ENCODE data around the gene ZNF593. TPM values are rescaled to one million over a fixed set of nuclear protein-coding genes. Genes with fewer than 3 reads are reported as not detected.

The ZNF593 gene
- polyA plus RNA-seq, 2 of the 4 experiments (the other 2 are of a cell fraction) = 27.2 to 45.4 TPM

DNA sequence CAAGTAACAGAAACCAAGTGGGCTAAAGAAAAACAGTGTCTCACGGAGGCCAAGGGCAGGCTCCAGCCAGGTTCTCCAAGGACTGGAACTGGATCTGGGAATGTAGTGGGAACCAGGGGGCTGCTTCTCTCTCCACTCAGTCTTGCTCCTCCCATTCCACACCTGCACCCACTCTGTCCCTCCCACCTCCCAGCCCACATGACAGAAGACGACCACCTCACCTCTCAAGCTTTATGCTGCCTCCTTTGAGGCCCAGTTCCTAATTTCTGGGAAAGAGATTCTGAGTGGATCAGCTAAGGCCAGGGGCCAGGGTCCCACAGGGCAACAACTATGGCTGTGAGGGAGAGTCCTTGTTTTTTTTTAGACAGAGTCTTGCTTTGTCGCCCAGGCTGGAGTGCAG lies 45.5 kb downstream of the ZNF593 start:
- H3K4me3 ChIP-seq = no peak overlapping the region
- no peak overlapping the region for H3K27ac ChIP-seq
- H3K4me2 ChIP-seq = no peak overlapping the region
- no peak for DNase-seq (ENCODE audit: low read depth in 1 of 2, low spot score in 1 of 2)
- H3K4me1 ChIP-seq = peaks cover 9% of the 10 kb centered on the region; the same call in 2 of the 3 replicates
- no peak for FAIRE-seq
- ChIA-PET CTCF (interaction anchor here (1.9 kb wide), 1 partner anchor 19 kb away, joined by 8 read pairs; the partner anchor contains the start of gene CEP85), POLR2A (no interaction called here)
- H3K9me3 ChIP-seq = no peaks in the 10 kb centered on the region
- no peak for ATAC-seq
- TF ChIP-seq POLR2A (IDR thresholded peaks at IDR 0.05; ENCODE audit: low read length) (no peak), HMGXB4 (CRISPR knock-in tag; IDR thresholded peaks at IDR 0.05; ENCODE audit: borderline replicate concordance) (no peak), ZC3H11A (IDR thresholded peaks at IDR 0.05) (no peak), ESRRA (IDR thresholded peaks at IDR 0.05; ENCODE audit: borderline replicate concordance, low read length) (no peak)
- 34% methylated on average over 3 of the region's 3 CpGs for WGBS (ENCODE audit: missing lambda C conversion rate)

DNA sequence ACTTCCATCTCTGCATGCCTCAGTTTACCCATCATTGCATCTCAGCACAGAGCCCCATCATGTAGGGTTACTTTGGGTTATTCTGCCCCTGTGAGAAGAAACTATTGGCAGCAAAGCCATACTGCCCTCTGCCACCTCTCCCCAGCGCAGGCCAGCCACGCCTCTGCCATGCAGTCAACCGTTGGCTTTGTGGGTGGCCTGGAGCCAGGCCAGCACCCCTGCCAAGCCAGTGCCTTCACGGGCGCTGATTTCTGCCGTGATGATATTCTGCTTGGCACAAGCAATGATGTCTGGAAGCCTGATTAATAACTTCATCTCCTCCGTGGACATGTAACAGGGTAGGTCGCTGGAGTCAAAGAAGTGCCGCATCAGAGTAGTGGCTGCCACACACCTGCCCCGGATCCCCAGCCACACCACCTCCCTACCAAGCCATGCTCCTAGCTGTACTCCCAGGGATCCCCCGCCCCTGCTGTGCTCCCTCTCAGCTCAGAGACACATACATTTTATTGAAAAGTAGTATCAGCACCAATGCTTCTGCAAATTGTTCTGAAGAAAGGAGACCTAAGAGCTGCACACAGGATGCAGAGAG lies 49.3 kb downstream of the ZNF593 start:
- Histone ChIP-seq H3K27ac (no peak overlapping the region), H3K9me3 (no peaks in the 10 kb centered on the region), H3K4me2 (peak overlapping the region; percentile 35), H3K4me1 (peaks cover 17% of the 10 kb centered on the region; the same call in 2 of the 3 replicates), H3K4me3 (no peak overlapping the region)
- POLR2A ChIA-PET = no interaction called here
- ATAC-seq = peak; percentile 47 to 51; a peak in 4 of 6 replicates
- no peak for FAIRE-seq
- WGBS (ENCODE audit: missing lambda C conversion rate) = 27% methylated on average over 9 of the region's 11 CpGs
- CTCF ChIA-PET = interaction anchor here (2.5 kb wide), 1 partner anchor 15 kb away, joined by 12 read pairs; the partner anchor contains the start of gene CEP85
- TF ChIP-seq NPAS2 (CRISPR knock-in tag; IDR thresholded peaks at IDR 0.05; ENCODE audit: borderline replicate concordance) (no peak), RNF2 (IDR thresholded peaks at IDR 0.05; ENCODE audit: borderline replicate concordance, low read depth) (no peak), NR3C1 (IDR thresholded peaks at IDR 0.05) (no peak)
- DNase-seq (ENCODE audit: low read depth in 1 of 2, low spot score in 1 of 2) = no peak

Other genes starting within 250 kb of the ZNF593 start
- 13.7 and 13.8 TPM in 2 replicates for gene PAFAH2, start 171.8 kb upstream of the ZNF593 start, polyA plus RNA-seq (2011; rRNA removed)
- 6.3 to 7.1 TPM (median 7.0 TPM) in 3 replicates for gene PAFAH2, start 171.8 kb upstream of the ZNF593 start, polyA plus RNA-seq (2017; fragmentation: RNase III; extraction: RNeasy Plus Mini Kit Qiagen cat#74134 plus additional on column Dnase treatment)
- 0.03 and 0.09 TPM in 2 replicates for gene EXTL1, start 148.1 kb upstream of the ZNF593 start, polyA plus RNA-seq (2011; rRNA removed)
- gene EXTL1, start 148.1 kb upstream of the ZNF593 start, polyA plus RNA-seq (2017; fragmentation: RNase III; extraction: RNeasy Plus Mini Kit Qiagen cat#74134 plus additional on column Dnase treatment) = 0.04 to 0.07 TPM in 2 of 3 replicates, not detected in the other
- not detected in 2 replicates for gene SLC30A2, start 123.8 kb upstream of the ZNF593 start, polyA plus RNA-seq (2011; rRNA removed)
- gene SLC30A2, start 123.8 kb upstream of the ZNF593 start, polyA plus RNA-seq (2017; fragmentation: RNase III; extraction: RNeasy Plus Mini Kit Qiagen cat#74134 plus additional on column Dnase treatment) = not detected in 3 replicates
- gene TRIM63, start 102.3 kb upstream of the ZNF593 start, polyA plus RNA-seq (2011; rRNA removed) = not detected in 2 replicates
- gene TRIM63, start 102.3 kb upstream of the ZNF593 start, polyA plus RNA-seq (2017; fragmentation: RNase III; extraction: RNeasy Plus Mini Kit Qiagen cat#74134 plus additional on column Dnase treatment) = not detected in 3 replicates
- 4.3 and 5.6 TPM in 2 replicates for gene PDIK1L, start 58.1 kb upstream of the ZNF593 start, polyA plus RNA-seq (2011; rRNA removed)
- 1.8 to 2.3 TPM (median 2.0 TPM) in 3 replicates for gene PDIK1L, start 58.1 kb upstream of the ZNF593 start, polyA plus RNA-seq (2017; fragmentation: RNase III; extraction: RNeasy Plus Mini Kit Qiagen cat#74134 plus additional on column Dnase treatment)
- gene FAM110D, start 10.8 kb upstream of the ZNF593 start, polyA plus RNA-seq (2011; rRNA removed) = 0.03 and 0.04 TPM in 2 replicates
- 0.04 to 0.05 TPM (median 0.04 TPM) in 3 replicates for gene FAM110D, start 10.8 kb upstream of the ZNF593 start, polyA plus RNA-seq (2017; fragmentation: RNase III; extraction: RNeasy Plus Mini Kit Qiagen cat#74134 plus additional on column Dnase treatment)
- gene C1orf232, start 945 bp upstream of the ZNF593 start, polyA plus RNA-seq (2011; rRNA removed) = not detected in 2 replicates
- gene C1orf232, start 945 bp upstream of the ZNF593 start, polyA plus RNA-seq (2017; fragmentation: RNase III; extraction: RNeasy Plus Mini Kit Qiagen cat#74134 plus additional on column Dnase treatment) = not detected in 3 replicates
- gene ZNF593OS, start 1.9 kb downstream of the ZNF593 start, polyA plus RNA-seq (2011; rRNA removed) = not detected in 2 replicates
- not detected in 3 replicates for gene ZNF593OS, start 1.9 kb downstream of the ZNF593 start, polyA plus RNA-seq (2017; fragmentation: RNase III; extraction: RNeasy Plus Mini Kit Qiagen cat#74134 plus additional on column Dnase treatment)
- 0.32 and 0.60 TPM in 2 replicates for gene CNKSR1, start 7.6 kb downstream of the ZNF593 start, polyA plus RNA-seq (2011; rRNA removed)
- gene CNKSR1, start 7.6 kb downstream of the ZNF593 start, polyA plus RNA-seq (2017; fragmentation: RNase III; extraction: RNeasy Plus Mini Kit Qiagen cat#74134 plus additional on column Dnase treatment) = 0.17 to 0.84 TPM (median 0.34 TPM) in 3 replicates
- not detected in 2 replicates for gene CATSPER4, start 20.7 kb downstream of the ZNF593 start, polyA plus RNA-seq (2011; rRNA removed)
- gene CATSPER4, start 20.7 kb downstream of the ZNF593 start, polyA plus RNA-seq (2017; fragmentation: RNase III; extraction: RNeasy Plus Mini Kit Qiagen cat#74134 plus additional on column Dnase treatment) = not detected in 3 replicates
- gene CEP85, start 64.3 kb downstream of the ZNF593 start, polyA plus RNA-seq (2011; rRNA removed) = 21.1 and 25.6 TPM in 2 replicates
- gene CEP85, start 64.3 kb downstream of the ZNF593 start, polyA plus RNA-seq (2017; fragmentation: RNase III; extraction: RNeasy Plus Mini Kit Qiagen cat#74134 plus additional on column Dnase treatment) = 13.0 to 13.6 TPM (median 13.5 TPM) in 3 replicates
- 36.1 and 38.7 TPM in 2 replicates for gene SH3BGRL3, start 110.2 kb downstream of the ZNF593 start, polyA plus RNA-seq (2011; rRNA removed)
- 66.1 to 87.2 TPM (median 78.6 TPM) in 3 replicates for gene SH3BGRL3, start 110.2 kb downstream of the ZNF593 start, polyA plus RNA-seq (2017; fragmentation: RNase III; extraction: RNeasy Plus Mini Kit Qiagen cat#74134 plus additional on column Dnase treatment)
- gene UBXN11, start 136.7 kb downstream of the ZNF593 start, polyA plus RNA-seq (2011; rRNA removed) = 6.8 and 7.6 TPM in 2 replicates
- gene UBXN11, start 136.7 kb downstream of the ZNF593 start, polyA plus RNA-seq (2017; fragmentation: RNase III; extraction: RNeasy Plus Mini Kit Qiagen cat#74134 plus additional on column Dnase treatment) = 10.6 to 12.7 TPM (median 10.8 TPM) in 3 replicates
- not detected in 2 replicates for gene CD52, start 148.1 kb downstream of the ZNF593 start, polyA plus RNA-seq (2011; rRNA removed)
- gene CD52, start 148.1 kb downstream of the ZNF593 start, polyA plus RNA-seq (2017; fragmentation: RNase III; extraction: RNeasy Plus Mini Kit Qiagen cat#74134 plus additional on column Dnase treatment) = not detected in 3 replicates
- gene CRYBG2, start 184.2 kb downstream of the ZNF593 start, polyA plus RNA-seq (2011; rRNA removed) = 0.67 and 1.1 TPM in 2 replicates
- 2.3 to 2.7 TPM (median 2.4 TPM) in 3 replicates for gene CRYBG2, start 184.2 kb downstream of the ZNF593 start, polyA plus RNA-seq (2017; fragmentation: RNase III; extraction: RNeasy Plus Mini Kit Qiagen cat#74134 plus additional on column Dnase treatment)
- gene ZNF683, start 202.8 kb downstream of the ZNF593 start, polyA plus RNA-seq (2011; rRNA removed) = not detected in 2 replicates
- gene ZNF683, start 202.8 kb downstream of the ZNF593 start, polyA plus RNA-seq (2017; fragmentation: RNase III; extraction: RNeasy Plus Mini Kit Qiagen cat#74134 plus additional on column Dnase treatment) = not detected in 3 replicates
- 0.03 and 0.04 TPM in 2 replicates for gene LIN28A, start 240.9 kb downstream of the ZNF593 start, polyA plus RNA-seq (2011; rRNA removed)
- 0.03 TPM in 1 of 3 replicates, not detected in the others for gene LIN28A, start 240.9 kb downstream of the ZNF593 start, polyA plus RNA-seq (2017; fragmentation: RNase III; extraction: RNeasy Plus Mini Kit Qiagen cat#74134 plus additional on column Dnase treatment)